HG03045 (cell line): ENCODE data around the gene EPRS1.

Experiments used
- ATAC-seq: cut with Tn5 transposase; IDR thresholded peaks from one replicate; pipeline ENCODE4 v1.9.1; 2021; ENCODE audit warnings: mild to moderate bottlenecking, moderate library complexity; ENCODE audit not compliant: unreplicated experiment

EPRS1 gene

DNA sequence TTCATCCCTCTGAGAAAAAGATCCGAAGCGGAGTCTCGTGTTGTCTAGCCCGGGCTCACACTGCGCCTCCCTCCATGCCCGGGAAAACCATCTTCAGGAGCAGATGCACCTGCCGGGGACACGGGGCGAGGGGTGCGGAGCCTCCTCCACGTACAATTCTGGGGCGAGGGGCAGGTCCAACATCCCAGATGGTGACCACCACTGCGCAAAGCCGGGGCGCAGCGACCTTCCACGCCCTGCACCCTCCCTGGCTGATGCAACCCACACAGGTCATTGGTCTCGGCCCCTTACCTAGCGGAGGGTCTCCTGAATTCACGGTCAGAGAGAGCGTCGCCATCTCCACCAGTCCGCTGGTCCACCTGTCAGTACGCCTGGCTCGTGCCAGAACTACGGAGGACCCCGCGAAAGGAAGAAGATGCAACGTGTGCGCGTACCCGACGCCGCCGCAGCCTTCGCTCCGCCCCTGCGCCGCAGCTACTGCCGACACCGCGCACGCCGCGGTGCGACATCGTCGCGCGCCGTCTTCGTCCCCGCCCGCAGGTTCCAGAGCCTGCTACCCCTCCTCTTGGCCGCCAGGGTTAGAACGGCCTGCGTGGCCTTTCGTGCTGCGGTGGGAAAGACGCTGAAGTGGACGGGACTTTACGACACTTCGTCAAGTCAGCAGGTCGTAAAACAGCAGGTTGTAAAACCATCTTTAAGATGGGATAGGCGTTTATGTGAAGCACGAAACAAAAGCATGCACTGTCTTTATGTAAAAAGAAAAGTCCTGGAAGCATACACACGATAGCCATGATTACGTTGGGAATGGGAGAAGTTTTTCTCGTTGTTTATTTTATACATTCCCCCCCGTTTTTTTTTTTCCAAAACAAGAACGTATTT, at the start of gene EPRS1:
Gene EPRS1, minus strand, starts transcription at position 454 of the 879 bp plus-strand sequence. Its CDS starts 117 bp downstream, at position 337.
- ATAC-seq, result peak; percentile 98

DNA sequence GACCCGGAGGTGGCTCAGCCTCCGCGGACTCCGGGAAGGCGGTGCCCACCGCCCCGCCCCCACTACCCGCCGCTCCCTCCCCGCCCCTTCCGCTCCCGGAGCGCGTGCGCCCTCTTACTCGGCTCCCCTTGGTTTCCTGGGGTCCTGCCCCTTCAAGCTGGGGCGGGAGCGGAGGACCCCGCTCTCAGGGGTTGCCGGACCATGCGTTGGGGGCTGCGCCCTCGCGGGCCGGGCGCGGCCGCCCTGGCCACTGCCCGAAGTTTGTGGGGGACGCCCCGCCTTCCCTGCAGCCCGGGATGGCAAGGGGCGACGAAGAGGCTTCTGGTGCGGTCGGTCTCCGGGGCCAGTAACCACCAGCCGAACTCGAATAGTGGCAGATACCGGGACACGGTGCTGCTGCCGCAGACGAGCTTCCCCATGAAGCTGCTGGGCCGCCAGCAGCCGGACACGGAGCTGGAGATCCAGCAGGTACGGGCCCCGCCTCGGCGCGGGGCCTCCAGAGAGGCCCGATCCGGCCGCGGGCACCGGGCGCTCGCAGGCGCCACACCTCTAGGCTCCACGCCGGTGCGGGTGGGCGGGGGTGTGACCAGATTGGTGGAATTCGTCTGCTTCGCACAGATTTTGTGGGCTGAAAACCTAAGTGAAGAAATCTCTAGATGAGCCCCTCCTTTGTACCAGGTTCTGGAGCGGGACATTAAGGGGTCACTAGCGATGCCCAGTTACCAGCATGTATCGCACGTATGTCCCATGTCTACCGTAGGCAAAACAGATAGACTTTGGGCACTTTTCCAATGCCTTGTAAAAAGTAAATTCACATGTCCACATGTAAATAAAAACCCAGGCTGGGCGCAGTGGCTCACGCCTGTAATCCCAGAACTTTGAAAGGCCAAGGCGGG, 48.0 kb upstream of the EPRS1 start, which contains the start of gene IARS2:
Gene IARS2, plus strand, starts transcription at position 117 of the 896 bp plus-strand sequence. Its CDS starts 85 bp downstream, at position 202.
- ATAC-seq, result peak; percentile 65

DNA sequence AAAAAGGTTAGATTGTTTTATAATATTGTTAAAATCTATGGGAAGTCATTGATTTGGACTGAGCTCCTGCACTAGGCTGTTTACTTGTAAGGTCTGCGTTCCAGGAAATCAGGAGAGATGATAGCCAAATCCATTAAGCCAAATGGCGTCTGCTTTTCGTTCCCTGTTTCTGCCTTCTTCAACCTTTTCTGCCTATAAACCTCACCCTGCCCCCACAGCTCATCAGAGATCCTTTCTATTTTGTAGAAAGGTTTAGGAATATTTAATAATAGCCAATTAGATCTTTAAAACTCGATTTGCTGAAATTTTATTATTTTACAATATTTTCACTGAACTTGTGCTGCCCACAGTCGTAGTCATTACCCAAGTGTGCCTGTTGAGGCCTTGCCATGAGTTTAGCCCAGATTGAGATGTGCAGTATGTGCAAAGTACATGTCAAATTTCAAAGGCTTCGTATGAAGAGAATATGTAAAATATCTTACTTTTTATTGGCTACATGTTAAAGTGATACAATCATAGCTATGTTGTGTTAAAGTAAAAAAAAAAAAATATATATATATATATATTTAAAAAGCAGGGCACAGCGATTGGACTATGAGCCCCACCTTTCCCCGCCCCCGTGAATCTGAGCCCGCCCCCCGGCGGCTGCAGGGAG, 47.2 kb upstream of the EPRS1 start:
- no peak for ATAC-seq

GRCh38 chr1:220092694-220093093, 46.4 kb upstream of the EPRS1 start:
- ATAC-seq, result no peak

- ATAC-seq, result peak; percentile 67
These were observed 43.6 kb upstream of the EPRS1 start, which contains the start of gene BPNT1 for GRCh38 chr1:220089650-220090556. Gene BPNT1 (minus strand): TSS chr1:220089788. CDS start chr1:220079846, 9,942 bp downstream.

DNA sequence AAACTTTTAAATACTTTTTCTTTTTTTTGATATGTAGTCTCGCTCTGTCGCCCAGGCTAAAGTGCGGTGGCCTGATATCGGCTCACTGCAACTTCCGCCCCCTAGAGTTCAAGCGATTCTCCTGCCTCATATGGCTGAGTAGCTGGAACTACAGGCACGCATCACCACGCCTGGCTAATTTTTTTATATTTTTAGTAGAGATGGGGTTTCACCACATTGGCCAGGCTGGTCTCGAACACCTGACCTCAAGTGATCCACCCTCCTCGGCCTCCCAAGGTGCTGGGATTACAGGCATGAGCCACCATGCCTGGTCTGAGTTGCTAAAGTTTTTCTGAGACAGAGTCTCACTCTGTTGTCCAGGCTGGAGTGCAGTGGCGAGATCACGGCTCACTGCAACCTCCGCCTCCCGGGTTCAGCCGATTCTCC, 40.0 kb upstream of the EPRS1 start:
- peak; percentile 45 for ATAC-seq

DNA sequence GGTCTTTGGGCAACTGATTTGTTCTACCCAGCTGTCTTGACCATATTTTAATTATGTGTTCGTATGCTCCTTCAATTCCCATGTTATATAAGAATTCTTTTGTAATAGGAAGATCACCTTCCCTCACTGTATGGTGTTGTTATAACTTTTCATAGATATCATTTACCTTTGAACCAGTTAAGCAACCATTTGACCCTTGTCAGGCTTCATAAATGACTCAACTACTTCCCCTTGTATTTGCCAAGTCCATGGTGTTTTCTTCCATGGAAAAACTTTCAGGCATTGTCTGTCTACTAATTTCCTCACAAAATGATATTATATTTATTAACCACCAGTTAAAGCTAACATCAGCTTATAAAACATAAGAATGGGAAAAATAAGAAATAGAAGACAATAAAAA, 38.2 kb upstream of the EPRS1 start:
- ATAC-seq, result no peak

GRCh38 chr1:220077887-220078286, 31.6 kb upstream of the EPRS1 start:
- no peak for ATAC-seq

DNA sequence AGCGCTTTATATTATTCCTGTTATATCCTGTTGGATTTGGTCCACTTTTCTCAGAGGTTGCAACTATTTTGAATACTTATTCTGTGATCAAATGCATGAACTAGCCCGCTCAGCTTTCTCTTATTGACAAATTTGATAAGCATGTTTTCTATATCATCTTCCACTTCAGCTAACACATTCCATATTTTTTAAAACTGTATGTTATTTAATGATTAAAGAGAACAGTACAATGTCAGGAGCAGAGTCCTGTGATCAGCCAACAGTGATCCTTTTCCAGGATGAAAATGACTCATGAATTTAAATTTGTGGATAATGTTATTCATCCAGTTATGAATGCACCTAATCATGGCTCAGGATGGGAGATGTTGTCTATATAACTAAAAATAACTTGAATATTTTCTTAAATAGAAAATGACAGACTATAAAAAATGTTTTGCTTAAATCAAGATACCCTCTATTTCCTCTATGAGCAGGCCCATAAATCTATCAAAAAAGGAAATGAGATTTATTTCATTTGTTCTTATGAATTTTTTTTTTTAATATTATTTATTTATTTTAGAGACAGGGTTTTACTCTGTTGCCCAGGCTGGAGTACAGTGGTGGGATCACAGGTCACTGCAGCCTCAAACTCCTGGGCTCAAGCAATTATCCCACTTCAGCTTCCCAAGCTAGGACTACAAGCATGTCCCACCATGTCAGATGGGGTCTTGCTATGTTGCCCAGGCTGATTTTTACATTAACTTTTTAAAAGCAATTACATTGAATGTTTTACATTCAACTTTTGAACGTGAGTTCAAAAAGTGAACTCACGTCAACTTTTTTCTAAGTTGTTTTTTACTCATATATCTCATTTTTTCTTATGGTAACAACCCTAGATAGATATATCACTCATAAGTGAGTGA, 30.8 kb upstream of the EPRS1 start:
- no peak for ATAC-seq

GRCh38 chr1:220067269-220068204, 21.2 kb upstream of the EPRS1 start:
- no peak for ATAC-seq

DNA sequence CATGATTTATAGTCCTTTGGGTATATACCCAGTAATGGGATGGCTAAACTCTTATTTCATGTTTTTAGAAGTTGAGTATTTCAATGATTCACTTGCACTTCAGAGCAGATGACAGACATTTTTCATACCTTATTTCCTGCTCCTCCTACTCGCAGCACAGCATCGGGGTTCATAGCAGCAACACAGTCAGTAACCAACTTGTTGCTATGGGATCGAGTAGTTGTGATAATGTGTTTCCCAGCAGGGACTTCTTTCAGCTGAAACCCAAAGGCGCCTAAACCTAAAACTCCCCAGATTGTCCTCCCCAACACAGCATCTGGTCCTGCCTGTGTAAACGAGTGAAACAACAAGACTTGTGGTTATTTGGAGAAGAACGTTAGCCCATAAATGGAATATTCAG, 16.3 kb upstream of the EPRS1 start:
- ATAC-seq, result no peak

DNA sequence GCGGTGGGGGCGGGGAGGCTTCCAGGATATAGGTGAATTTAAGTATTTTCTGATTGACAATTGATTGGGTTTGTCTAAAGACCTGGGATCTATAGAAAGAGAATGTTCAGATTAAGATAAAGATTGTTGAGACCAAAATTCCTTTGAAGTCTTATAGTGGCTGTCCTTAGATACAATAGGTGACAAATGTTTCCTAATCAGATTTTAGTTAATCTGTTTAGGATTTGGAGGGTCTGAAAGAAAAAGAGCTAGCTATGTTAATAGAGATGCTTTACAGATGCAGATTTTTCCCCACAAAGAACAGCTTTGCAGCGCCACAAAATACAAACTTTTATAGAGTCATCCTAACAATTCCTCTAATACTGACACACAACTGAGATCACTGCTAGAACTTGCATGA, 14.6 kb upstream of the EPRS1 start:
- no peak for ATAC-seq

DNA sequence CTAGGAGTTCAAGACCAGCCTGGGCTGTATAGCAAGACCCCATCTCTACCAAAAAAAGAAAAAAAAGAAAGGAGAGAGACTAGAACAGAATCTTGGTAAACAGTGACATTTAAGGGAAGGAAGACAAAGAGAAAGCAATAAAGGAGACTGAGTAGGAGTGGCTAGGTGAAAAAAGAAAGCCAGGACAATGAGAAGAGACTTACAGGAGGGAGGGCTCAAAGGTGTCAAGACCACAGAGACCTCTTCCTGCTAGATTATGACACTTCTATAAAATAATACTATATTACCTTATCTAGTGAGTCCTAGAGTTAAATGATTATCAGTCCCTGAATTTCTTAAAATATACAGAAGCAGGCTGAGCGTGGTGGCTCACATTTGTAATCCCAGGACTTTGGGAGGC, 10.1 kb upstream of the EPRS1 start:
- no peak for ATAC-seq

GRCh38 chr1:220045356-220046051, 801 bp downstream of the EPRS1 start:
- ATAC-seq, result no peak

DNA sequence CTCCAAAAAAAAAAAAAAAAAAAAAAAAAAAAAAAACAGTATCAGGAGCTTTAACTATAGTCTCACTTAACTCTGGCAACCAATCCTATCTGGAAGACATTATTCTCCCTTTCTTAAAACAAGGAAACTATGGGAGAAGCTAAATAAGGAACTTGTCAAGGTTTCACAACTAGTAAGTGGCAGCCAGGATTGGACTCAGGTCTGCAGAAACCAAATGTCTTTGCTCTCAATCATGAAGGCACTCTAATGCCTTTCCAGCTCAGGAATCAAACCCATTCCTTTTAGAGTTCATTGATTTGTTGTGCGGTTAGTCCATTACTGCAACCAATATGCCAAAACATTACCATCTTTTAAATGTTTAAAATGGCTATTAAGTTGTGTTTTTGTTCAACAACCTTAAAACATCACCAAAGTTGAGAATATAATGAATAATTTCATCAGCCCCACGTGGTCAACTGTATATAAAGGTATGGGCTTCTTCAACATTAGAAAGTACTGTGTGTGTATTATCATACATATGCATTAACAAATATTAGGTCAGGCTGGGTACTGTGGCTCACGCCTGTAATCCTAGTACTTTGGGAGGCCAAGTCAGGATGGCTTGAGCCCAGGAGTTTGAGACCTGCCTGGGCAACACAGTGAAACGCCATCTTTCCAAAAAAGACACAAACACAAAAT, 1.5 kb downstream of the EPRS1 start:
- no peak for ATAC-seq

DNA sequence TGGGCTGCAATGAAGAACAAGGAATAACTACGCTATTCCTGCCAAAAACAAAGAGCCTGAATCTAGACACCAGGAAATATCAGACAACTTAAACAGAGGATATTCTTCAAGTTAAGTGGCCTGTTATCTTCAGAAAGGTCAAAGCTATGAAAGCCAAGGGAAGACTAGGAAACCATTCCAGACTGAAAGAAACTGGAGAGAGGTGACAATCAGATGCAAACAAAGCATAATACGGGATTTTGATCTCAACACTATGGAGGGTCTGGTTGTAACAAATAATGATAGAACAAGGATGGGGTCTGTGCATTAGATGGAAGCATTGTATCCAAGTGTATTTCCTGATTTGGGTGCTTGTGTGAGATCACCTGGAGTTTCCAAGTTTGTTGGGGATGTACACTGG, 2.7 kb downstream of the EPRS1 start:
- ATAC-seq, result no peak
